Measurements from ENCODE around the gene ARHGAP23. TPM values are rescaled to one million over a fixed set of nuclear protein-coding genes. Genes with fewer than 3 reads are reported as not detected.

Gene ARHGAP23
- total RNA-seq, 4 donors from 2014 or later: 13.0 to 40.8 (median 24.6) TPM

- Histone ChIP-seq H3K27ac (no peak overlapping the region), H3K27me3 (no peaks in the 10 kb centered on the region), H3K36me3 (peaks cover 30 to 41% of the 10 kb centered on the region in 2 donors), H3K4me3 (replicated peaks in 1 of 3) (no peak overlapping the region), H3K4me1 (no peaks in the 10 kb centered on the region), H3K9me3 (no peaks in the 10 kb centered on the region)
- WGBS, 2 donors: 89 to 90% methylated on average over 6 of the region's 6 CpGs
- no peak for DNase-seq
- intact Hi-C loops (cut with DNase I): no loop called here
- TF ChIP-seq POLR2A (IDR thresholded peaks at IDR 0.05): no peak
Observed at GRCh38 chr17:38400286-38400685, 28.0 kb upstream of the ARHGAP23 start.

DNA sequence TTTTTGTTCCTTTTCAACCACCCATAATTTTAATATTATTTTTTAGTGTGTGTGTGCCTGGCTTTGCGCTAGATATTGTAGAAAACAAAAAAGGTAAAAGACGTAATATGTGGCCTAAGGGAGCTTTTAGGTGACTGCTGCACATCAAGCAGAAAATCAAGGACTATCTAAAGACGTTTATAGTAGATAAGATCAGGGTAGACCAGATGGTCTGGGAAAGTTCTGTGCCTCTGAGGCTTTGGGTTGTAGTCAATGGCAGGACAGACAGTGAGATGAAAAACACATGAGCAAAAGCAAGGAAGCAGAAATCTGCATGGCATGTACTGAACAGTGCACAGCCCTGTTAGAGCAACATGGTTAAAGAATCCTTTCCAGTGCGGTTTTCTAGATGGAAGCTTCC, 26.8 kb upstream of the ARHGAP23 start:
- TF ChIP-seq POLR2A (IDR thresholded peaks at IDR 0.05) (no peak), CTCF (IDR thresholded peaks at IDR 0.05) (no peak)
- Histone ChIP-seq H3K4me3 (replicated peaks in 1 of 3) (no peak overlapping the region), H3K9me3 (no peaks in the 10 kb centered on the region), H3K27ac (no peak overlapping the region), H3K4me1 (no peaks in the 10 kb centered on the region), H3K27me3 (no peaks in the 10 kb centered on the region), H3K36me3 (peaks cover 23 to 29% of the 10 kb centered on the region in 2 donors)
- DNase-seq: no peak
- WGBS, 2 donors: 90 to 94% methylated on average over 4 of the region's 4 CpGs
- intact Hi-C loops (cut with DNase I): no loop called here

GRCh38 chr17:38402897-38403296, 25.4 kb upstream of the ARHGAP23 start:
- TF ChIP-seq POLR2A (IDR thresholded peaks at IDR 0.05) (no peak), CTCF (IDR thresholded peaks at IDR 0.05) (no peak)
- Histone ChIP-seq H3K27ac (no peak overlapping the region), H3K9me3 (no peaks in the 10 kb centered on the region), H3K36me3 (peaks cover 15% of the 10 kb centered on the region in 2 donors), H3K4me3 (replicated peaks in 1 of 3) (no peak overlapping the region), H3K27me3 (no peaks in the 10 kb centered on the region), H3K4me1 (no peaks in the 10 kb centered on the region)
- 92 to 100% methylated on average over 4 to 5 of the region's 5 CpGs for WGBS, 2 donors
- no peak for DNase-seq
- intact Hi-C loops (cut with DNase I): no loop called here

DNA sequence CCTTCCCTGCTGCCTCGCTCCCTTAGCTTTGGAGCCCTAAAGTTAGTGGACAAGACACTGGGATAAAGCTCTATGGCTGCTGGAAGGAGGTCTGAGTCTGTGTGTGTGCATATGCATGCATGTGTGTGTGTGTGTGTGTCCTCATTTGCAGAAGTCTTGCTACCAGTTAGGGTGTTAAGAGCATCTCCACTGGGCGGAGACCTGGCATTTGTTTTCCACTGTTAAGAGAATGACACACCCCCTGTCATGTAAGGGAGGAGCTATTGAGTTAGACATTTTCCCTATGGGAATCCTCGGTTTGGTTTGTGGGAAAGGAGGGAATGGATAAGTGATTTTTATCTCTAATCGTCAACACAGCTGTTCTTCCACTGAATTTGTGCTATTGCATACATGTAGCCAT, 24.8 kb upstream of the ARHGAP23 start:
- WGBS, 2 donors: 72 to 78% methylated on average over 4 of the region's 4 CpGs
- no peaks in the 10 kb centered on the region for H3K9me3 ChIP-seq
- peaks cover 15% of the 10 kb centered on the region in 2 donors for H3K36me3 ChIP-seq
- no peak overlapping the region for H3K27ac ChIP-seq
- no peak for DNase-seq
- intact Hi-C loops (cut with DNase I): no loop called here
- H3K27me3 ChIP-seq: no peaks in the 10 kb centered on the region
- no peak for TF ChIP-seq CTCF (IDR thresholded peaks at IDR 0.05)
- no peak for TF ChIP-seq POLR2A (IDR thresholded peaks at IDR 0.05)
- no peaks in the 10 kb centered on the region for H3K4me1 ChIP-seq
- H3K4me3 ChIP-seq (replicated peaks in 1 of 3): no peak overlapping the region

- no peak for TF ChIP-seq CTCF (IDR thresholded peaks at IDR 0.05)
- TF ChIP-seq POLR2A (IDR thresholded peaks at IDR 0.05): no peak
- no peaks in the 10 kb centered on the region for H3K9me3 ChIP-seq
- no peak overlapping the region for H3K4me3 ChIP-seq (replicated peaks in 1 of 3)
- no peak for DNase-seq
- no peaks in the 10 kb centered on the region for H3K27me3 ChIP-seq
- H3K27ac ChIP-seq: no peak overlapping the region
- peaks cover 15% of the 10 kb centered on the region in 2 donors for H3K36me3 ChIP-seq
- WGBS, 2 donors: 74 to 77% methylated on average over 16 of the region's 16 CpGs
- H3K4me1 ChIP-seq: no peaks in the 10 kb centered on the region
- intact Hi-C loops (cut with DNase I): no loop called here
Observed at GRCh38 chr17:38404174-38404943, 23.9 kb upstream of the ARHGAP23 start.

Data from thyroid gland (tissue), 4 donors.